Measurements from ENCODE around the gene AIPL1. TPM values are rescaled to one million over a fixed set of nuclear protein-coding genes. Genes with fewer than 3 reads are reported as not detected.

The AIPL1 gene
- total and polyA plus RNA-seq, 4 donors: 0.25 TPM; not detected in 3

- no peak for ATAC-seq (ENCODE audit: low FRiP score)
- Histone ChIP-seq H3K4me3 (ENCODE audit: low read length in 2 of 2) (peak overlapping the region in 1 of 2 donors; percentile 14), H3K4me1 (ENCODE audit: control insufficient read depth in 1 of 2, insufficient read depth in 2 of 2, low read length in 2 of 2) (no peaks in the 10 kb centered on the region), H3K36me3 (ENCODE audit: control insufficient read depth in 1 of 2, insufficient read depth in 2 of 2, low read length in 1 of 2) (no peaks in the 10 kb centered on the region), H3K27ac (ENCODE audit: low read depth in 1 of 2, low read length in 2 of 2) (no peak overlapping the region), H3K27me3 (ENCODE audit: control insufficient read depth in 1 of 2, insufficient read depth in 2 of 2, low read length in 1 of 2) (no peaks in the 10 kb centered on the region), H3K9me3 (ENCODE audit: control insufficient read depth, low read length) (peaks cover 1% of the 10 kb centered on the region)
- WGBS, 2 donors: 26 to 28% methylated on average over 36 of the region's 36 CpGs
- DNase-seq: no peak
- intact Hi-C loops (cut with DNase I): loop anchor here (5.0 kb wide), 2 partner anchors 857 to 1067 kb away; no protein-coding TSS in a partner anchor
Measured at GRCh38 chr17:6444571-6445335, 9.8 kb upstream of the AIPL1 start.

GRCh38 chr17:6443692-6444570 lies 9.0 kb upstream of the AIPL1 start, which contains the start of gene PIMREG:
Gene PIMREG, plus strand, starts transcription at chr17:6444455. Its CDS starts 656 bp downstream, at chr17:6445111.
- DNase-seq (peak; percentile 97 to 98), ATAC-seq (ENCODE audit: low FRiP score) (peak; percentile 98)
- Histone ChIP-seq H3K9me3 (ENCODE audit: control insufficient read depth, low read length) (peaks cover 1% of the 10 kb centered on the region), H3K4me3 (ENCODE audit: low read length in 2 of 2) (peak within 1 kb of the TSS; percentile 2 to 53), H3K36me3 (ENCODE audit: control insufficient read depth in 1 of 2, insufficient read depth in 2 of 2, low read length in 1 of 2) (no peaks in the 10 kb centered on the region), H3K4me1 (ENCODE audit: control insufficient read depth in 1 of 2, insufficient read depth in 2 of 2, low read length in 2 of 2) (no peaks in the 10 kb centered on the region), H3K27ac (ENCODE audit: low read depth in 1 of 2, low read length in 2 of 2) (no peak within 1 kb of the TSS), H3K27me3 (ENCODE audit: control insufficient read depth in 1 of 2, insufficient read depth in 2 of 2, low read length in 1 of 2) (no peaks in the 10 kb centered on the region)
- intact Hi-C loops (cut with DNase I): loop anchor here (5.0 kb wide), 2 partner anchors 857 to 1067 kb away; no protein-coding TSS in a partner anchor
- 1 to 2% methylated on average over 37 to 62 of the region's 62 CpGs for WGBS, 2 donors

DNA sequence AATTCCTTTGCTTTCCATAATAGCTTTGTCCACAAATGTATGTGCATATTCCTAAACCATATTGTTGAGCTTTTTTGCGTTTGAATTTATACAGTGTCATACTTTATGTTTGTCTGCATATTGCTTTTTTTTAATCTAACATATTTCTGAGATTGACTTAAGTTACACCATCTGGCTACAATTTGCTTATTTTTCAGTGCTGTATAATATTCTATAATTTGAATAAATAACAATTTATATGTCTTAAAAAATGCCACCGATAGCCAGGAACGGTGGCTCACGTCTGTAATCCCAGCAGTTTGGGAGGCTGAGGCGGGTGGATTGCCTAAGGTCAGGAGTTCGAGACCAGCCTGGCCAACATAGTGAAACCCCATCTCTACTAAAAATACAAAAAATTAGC lies 7.9 kb upstream of the AIPL1 start:
- DNase-seq (no peak), ATAC-seq (ENCODE audit: low FRiP score) (no peak)
- H3K9me3 ChIP-seq (ENCODE audit: control insufficient read depth, low read length): peaks cover 1% of the 10 kb centered on the region
- no peaks in the 10 kb centered on the region for H3K27me3 ChIP-seq (ENCODE audit: control insufficient read depth in 1 of 2, insufficient read depth in 2 of 2, low read length in 1 of 2)
- no peak overlapping the region for H3K27ac ChIP-seq (ENCODE audit: low read depth in 1 of 2, low read length in 2 of 2)
- intact Hi-C loops (cut with DNase I): loop anchor here (5.0 kb wide), 2 partner anchors 855 to 1065 kb away; no protein-coding TSS in a partner anchor
- H3K36me3 ChIP-seq (ENCODE audit: control insufficient read depth in 1 of 2, insufficient read depth in 2 of 2, low read length in 1 of 2): no peaks in the 10 kb centered on the region
- 63 to 66% methylated on average over 6 of the region's 6 CpGs for WGBS, 2 donors
- no peaks in the 10 kb centered on the region for H3K4me1 ChIP-seq (ENCODE audit: control insufficient read depth in 1 of 2, insufficient read depth in 2 of 2, low read length in 2 of 2)
- H3K4me3 ChIP-seq (ENCODE audit: low read length in 2 of 2): no peak overlapping the region

DNA sequence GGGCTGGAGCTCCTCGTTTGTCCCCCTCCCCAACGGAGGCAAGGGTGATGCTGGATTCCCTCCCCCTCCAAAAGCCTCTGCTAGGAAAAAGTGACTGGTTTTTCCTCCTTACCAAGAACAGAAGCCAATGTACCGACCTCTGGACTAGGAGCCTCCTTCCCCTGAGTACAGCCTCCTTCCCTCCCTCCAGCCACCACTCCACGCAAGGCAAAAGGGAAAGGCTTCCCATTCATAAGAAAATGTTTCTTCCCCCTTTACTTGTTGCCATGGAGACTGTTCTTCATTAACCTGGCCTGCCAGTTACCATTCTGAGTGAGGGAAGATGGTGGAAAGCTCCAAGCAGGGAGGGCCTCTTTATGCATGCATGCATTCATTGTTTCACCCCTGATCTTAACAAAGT lies 5.0 kb upstream of the AIPL1 start:
- no peaks in the 10 kb centered on the region for H3K27me3 ChIP-seq (ENCODE audit: control insufficient read depth in 1 of 2, insufficient read depth in 2 of 2, low read length in 1 of 2)
- no peak overlapping the region for H3K4me3 ChIP-seq (ENCODE audit: low read length in 2 of 2)
- peaks cover 1% of the 10 kb centered on the region for H3K9me3 ChIP-seq (ENCODE audit: control insufficient read depth, low read length)
- 37 to 41% methylated on average over 4 of the region's 4 CpGs for WGBS, 2 donors
- H3K4me1 ChIP-seq (ENCODE audit: control insufficient read depth in 1 of 2, insufficient read depth in 2 of 2, low read length in 2 of 2): no peaks in the 10 kb centered on the region
- ATAC-seq (ENCODE audit: low FRiP score): no peak
- no peaks in the 10 kb centered on the region for H3K36me3 ChIP-seq (ENCODE audit: control insufficient read depth in 1 of 2, insufficient read depth in 2 of 2, low read length in 1 of 2)
- intact Hi-C loops (cut with DNase I): loop anchor here (5.0 to 10.0 kb wide), 3 partner anchors 853 to 1195 kb away; no protein-coding TSS in a partner anchor
- no peak for DNase-seq
- H3K27ac ChIP-seq (ENCODE audit: low read depth in 1 of 2, low read length in 2 of 2): no peak overlapping the region

DNA sequence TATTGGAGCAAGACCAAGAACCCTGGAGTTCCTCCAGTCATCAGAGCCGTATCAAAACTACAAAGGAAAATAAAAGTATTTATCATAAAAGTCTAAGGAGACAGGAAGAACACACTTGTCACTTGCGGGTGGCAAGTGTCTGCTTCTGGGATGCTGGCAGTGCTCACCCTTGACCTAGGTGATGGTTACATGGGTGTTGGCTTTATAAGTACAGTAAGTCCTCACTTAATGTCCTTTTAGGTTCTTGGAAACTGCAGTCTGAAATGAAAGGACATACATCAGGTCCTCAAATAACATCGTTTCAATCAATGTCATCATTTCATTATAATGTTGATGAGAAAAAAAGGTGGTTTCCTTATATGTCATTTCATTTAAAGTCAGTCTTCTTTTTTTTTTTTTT lies 3.0 kb upstream of the AIPL1 start:
- Histone ChIP-seq H3K4me1 (ENCODE audit: control insufficient read depth in 1 of 2, insufficient read depth in 2 of 2, low read length in 2 of 2) (no peaks in the 10 kb centered on the region), H3K27ac (ENCODE audit: low read depth in 1 of 2, low read length in 2 of 2) (no peak overlapping the region), H3K27me3 (ENCODE audit: control insufficient read depth in 1 of 2, insufficient read depth in 2 of 2, low read length in 1 of 2) (no peaks in the 10 kb centered on the region), H3K36me3 (ENCODE audit: control insufficient read depth in 1 of 2, insufficient read depth in 2 of 2, low read length in 1 of 2) (no peaks in the 10 kb centered on the region), H3K9me3 (ENCODE audit: control insufficient read depth, low read length) (peaks cover 1% of the 10 kb centered on the region), H3K4me3 (ENCODE audit: low read length in 2 of 2) (no peak overlapping the region)
- intact Hi-C loops (cut with DNase I): loop anchor here in 1 of 2 donors (10.0 kb wide), 1 partner anchor 1193 kb away; no protein-coding TSS in a partner anchor
- ATAC-seq (ENCODE audit: low FRiP score): no peak
- WGBS, 2 donors: 58 to 64% methylated on average over 3 of the region's 3 CpGs
- no peak for DNase-seq

DNA sequence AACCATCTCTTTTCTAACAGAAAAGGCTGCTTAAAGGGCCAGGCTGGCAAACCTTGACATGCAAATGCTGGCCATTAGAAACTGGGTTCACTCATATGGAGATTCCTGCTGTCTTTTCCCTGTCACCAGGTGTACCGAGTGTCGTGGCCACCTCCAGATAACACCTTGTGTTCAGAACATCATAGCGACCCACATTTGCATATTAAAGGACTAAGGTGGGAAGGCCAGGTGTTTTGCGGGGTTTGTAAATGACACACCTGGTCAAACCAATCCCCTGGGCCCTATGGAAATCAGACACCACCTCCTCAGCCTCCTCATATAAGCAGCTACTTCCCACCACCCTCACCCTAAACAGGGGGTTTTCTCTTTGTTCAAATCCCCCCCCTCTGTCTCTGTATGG lies 2.5 kb upstream of the AIPL1 start:
- ATAC-seq (ENCODE audit: low FRiP score) (no peak), DNase-seq (no peak)
- Histone ChIP-seq H3K36me3 (ENCODE audit: control insufficient read depth in 1 of 2, insufficient read depth in 2 of 2, low read length in 1 of 2) (no peaks in the 10 kb centered on the region), H3K4me3 (ENCODE audit: low read length in 2 of 2) (no peak overlapping the region), H3K27me3 (ENCODE audit: control insufficient read depth in 1 of 2, insufficient read depth in 2 of 2, low read length in 1 of 2) (no peaks in the 10 kb centered on the region), H3K27ac (ENCODE audit: low read depth in 1 of 2, low read length in 2 of 2) (no peak overlapping the region), H3K4me1 (ENCODE audit: control insufficient read depth in 1 of 2, insufficient read depth in 2 of 2, low read length in 2 of 2) (no peaks in the 10 kb centered on the region), H3K9me3 (ENCODE audit: control insufficient read depth, low read length) (peaks cover 1% of the 10 kb centered on the region)
- WGBS, 2 donors: 15 to 17% methylated on average over 4 of the region's 4 CpGs
- intact Hi-C loops (cut with DNase I): loop anchor here in 1 of 2 donors (10.0 kb wide), 1 partner anchor 1193 kb away; no protein-coding TSS in a partner anchor

GRCh38 chr17:6435968-6436367 lies 1.0 kb upstream of the AIPL1 start:
- Histone ChIP-seq H3K4me3 (ENCODE audit: low read length in 2 of 2) (no peak overlapping the region), H3K4me1 (ENCODE audit: control insufficient read depth in 1 of 2, insufficient read depth in 2 of 2, low read length in 2 of 2) (no peaks in the 10 kb centered on the region), H3K27me3 (ENCODE audit: control insufficient read depth in 1 of 2, insufficient read depth in 2 of 2, low read length in 1 of 2) (no peaks in the 10 kb centered on the region), H3K27ac (ENCODE audit: low read depth in 1 of 2, low read length in 2 of 2) (no peak overlapping the region), H3K9me3 (ENCODE audit: control insufficient read depth, low read length) (no peaks in the 10 kb centered on the region), H3K36me3 (ENCODE audit: control insufficient read depth in 1 of 2, insufficient read depth in 2 of 2, low read length in 1 of 2) (no peaks in the 10 kb centered on the region)
- DNase-seq (peak in 1 of 2 donors; percentile 63), ATAC-seq (ENCODE audit: low FRiP score) (peak; percentile 84)
- WGBS, 2 donors: 7 to 17% methylated on average over 9 of the region's 9 CpGs
- intact Hi-C loops (cut with DNase I): loop anchor here in 1 of 2 donors (10.0 kb wide), 1 partner anchor 1191 kb away; no protein-coding TSS in a partner anchor

GRCh38 chr17:6430769-6431168 lies 4.2 kb downstream of the AIPL1 start:
- Histone ChIP-seq H3K36me3 (ENCODE audit: control insufficient read depth in 1 of 2, insufficient read depth in 2 of 2, low read length in 1 of 2) (no peaks in the 10 kb centered on the region), H3K9me3 (ENCODE audit: control insufficient read depth, low read length) (no peaks in the 10 kb centered on the region), H3K4me1 (ENCODE audit: control insufficient read depth in 1 of 2, insufficient read depth in 2 of 2, low read length in 2 of 2) (no peaks in the 10 kb centered on the region), H3K27me3 (ENCODE audit: control insufficient read depth in 1 of 2, insufficient read depth in 2 of 2, low read length in 1 of 2) (no peaks in the 10 kb centered on the region), H3K4me3 (ENCODE audit: low read length in 2 of 2) (no peak overlapping the region), H3K27ac (ENCODE audit: low read depth in 1 of 2, low read length in 2 of 2) (no peak overlapping the region)
- ATAC-seq (ENCODE audit: low FRiP score) (no peak), DNase-seq (no peak)
- intact Hi-C loops (cut with DNase I): loop anchor here in 1 of 2 donors (10.0 kb wide), 1 partner anchor 1186 kb away; no protein-coding TSS in a partner anchor

Data from aorta (tissue), 5 donors.